Sigmoid colon (tissue), 4 donors: Measurements from ENCODE around the gene HCN3.

Experiments
- POLR2A ChIP-seq, 2 donors: fragments of 450-650 bp; IDR thresholded peaks; one replicate each; pipeline ENCODE4 v1.6.1; 2016; ENCODE audit warnings: antibody characterized with exemption in 2 of 2, mild to moderate bottlenecking in 2 of 2, moderate library complexity in 2 of 2
- POLR2AphosphoS5 ChIP-seq, 4 donors: sonication (generic); formaldehyde crosslinking; IDR thresholded peaks; one replicate each; pipeline ENCODE4 v1.6.1; 2017; ENCODE audit warnings: antibody characterized with exemption in 4 of 4

- no peak for TF ChIP-seq POLR2A (IDR thresholded peaks at IDR 0.05)
- no peak for TF ChIP-seq POLR2AphosphoS5 (IDR thresholded peaks at IDR 0.05)
Observed at GRCh38 chr1:155295942-155296267, 18.6 kb downstream of the HCN3 start.
